T-cell (primary cell): ENCODE results near the gene BAG1. TPM values are rescaled to one million over a fixed set of nuclear protein-coding genes. Genes with fewer than 3 reads are reported as not detected.
A peak's percentile ranks its signal among the peaks of the same experiment; 100 is the strongest.

Experiments used
- ATAC-seq, 4 experiments: fragments of 200-7000 bp in 3 of 4; fragments of 150-1000 bp in 1 of 4; cut with Tn5 transposase; replicated peaks in 1 of 4; 1 replicate in 3 of 4; 2 replicates in 1 of 4; pipeline ENCODE4 v1.10.0; 2021; ENCODE audit warnings: moderate library complexity in 3 of 4, mild to moderate bottlenecking in 2 of 4, moderate number of reproducible peaks in 1 of 4
- CTCF ChIA-PET, 2 donors: fragments of 300-600 bp; sonication (Branson Sonifier 250); formaldehyde crosslinking; loops; one replicate each; lab custom pipeline; 2022; ENCODE audit warnings: antibody characterized with exemption in 2 of 2; lab: Charles Lee
- POLR2A ChIA-PET, 2 donors: fragments of 300-600 bp; sonication (Branson Sonifier 250); formaldehyde crosslinking; loops; one replicate each; lab custom pipeline; 2022; ENCODE audit warnings: antibody characterized with exemption in 2 of 2; lab: Charles Lee
- DNase-seq, 35 experiments: peaks; one replicate each; pipeline versions ENCODE4 v3.0.0 to v3.0.0-alpha.2; 2013 to 2023
- H3K27ac ChIP-seq: one replicate; pipeline ENCODE4 v1.5.1; 2013; ENCODE audit warnings: low read length
- H3K27me3 ChIP-seq, 2 experiments: replicated peaks in 1 of 2; 1 replicate in 1 of 2; 2 replicates in 1 of 2; pipeline versions ENCODE4 v1.6.1 to v1.7.0; 2013; ENCODE audit warnings: low read length in 1 of 2, mixed read lengths in 1 of 2; ENCODE audit not compliant: control insufficient read depth in 2 of 2, insufficient read depth in 2 of 2; ENCODE audit errors: extremely low read depth in 1 of 2
- H3K36me3 ChIP-seq, 2 donors: 1 replicate in 1 of 2; 2 replicates in 1 of 2; pipeline versions ENCODE4 v1.6.1 to v1.7.0; 2013; ENCODE audit warnings: low read length in 1 of 2; ENCODE audit not compliant: control insufficient read depth in 2 of 2, insufficient read depth in 1 of 2; ENCODE audit errors: extremely low read depth in 1 of 2
- H3K4me1 ChIP-seq, 2 experiments: 1 replicate in 1 of 2; 2 replicates in 1 of 2; pipeline versions ENCODE4 v1.6.1 to v1.7.0; 2013; ENCODE audit warnings: low read length in 2 of 2, mixed read lengths in 1 of 2; ENCODE audit not compliant: insufficient read depth in 2 of 2, control insufficient read depth in 1 of 2; ENCODE audit errors: extremely low read depth in 1 of 2
- H3K4me3 ChIP-seq, 2 donors: 1 replicate in 1 of 2; 2 replicates in 1 of 2; pipeline versions ENCODE4 v1.5.1 to v1.7.0; 2013; ENCODE audit warnings: mild to moderate bottlenecking in 2 of 2, low read length in 1 of 2, moderate library complexity in 1 of 2; ENCODE audit not compliant: control insufficient read depth in 1 of 2; ENCODE audit errors: extremely low read depth in 1 of 2
- H3K9me3 ChIP-seq: 2 replicates; pipeline ENCODE4 v1.7.0; 2013
- H3K27ac Mint-ChIP-seq, 2 donors: one replicate each; pipeline ENCODE4 v1.8.0; 2020 to 2021; ENCODE audit warnings: mild to moderate bottlenecking in 2 of 2, mixed read lengths in 2 of 2
- H3K27me3 Mint-ChIP-seq, 2 donors: one replicate each; pipeline ENCODE4 v1.8.0; 2021 to 2022; ENCODE audit warnings: mixed read lengths in 2 of 2
- H3K36me3 Mint-ChIP-seq: one replicate; pipeline ENCODE4 v1.8.0; 2021; ENCODE audit warnings: mixed read lengths
- H3K4me1 Mint-ChIP-seq, 3 donors: one replicate each; pipeline ENCODE4 v1.8.0; 2020 to 2022; ENCODE audit warnings: mixed read lengths in 3 of 3, mild to moderate bottlenecking in 1 of 3
- H3K4me3 Mint-ChIP-seq, 3 donors: one replicate each; pipeline ENCODE4 v1.8.0; 2020 to 2022; ENCODE audit warnings: mild to moderate bottlenecking in 3 of 3, mixed read lengths in 3 of 3, moderate library complexity in 3 of 3
- H3K9me3 Mint-ChIP-seq, 3 donors: one replicate each; pipeline ENCODE4 v1.8.0; 2020 to 2022; ENCODE audit warnings: mixed read lengths in 3 of 3
- WGBS: methylation state at CpG from one replicate; pipeline ENCODE4 v1.1.5; 2013; ENCODE audit warnings: missing lambda C conversion rate; ENCODE audit not compliant: insufficient coverage; 5-methylcytosine and 5-hydroxymethylcytosine counted together
- total RNA-seq, 35 experiments: library from RNA in 6 of 35; stranded (reverse) in 6 of 35; fragments of 120-200 nt in 1 of 35; gene quantifications; one replicate each; pipeline versions ENCODE4 v1.2.1 to v1.2.4 and lab custom pipeline; 2013 to 2026

BAG1 gene
- total RNA-seq, 5 donors from 2014 or later (not counting 1 experiment from before 2014, with no cell fraction given) = 59.4 to 69.9 (median 62.4) TPM

DNA sequence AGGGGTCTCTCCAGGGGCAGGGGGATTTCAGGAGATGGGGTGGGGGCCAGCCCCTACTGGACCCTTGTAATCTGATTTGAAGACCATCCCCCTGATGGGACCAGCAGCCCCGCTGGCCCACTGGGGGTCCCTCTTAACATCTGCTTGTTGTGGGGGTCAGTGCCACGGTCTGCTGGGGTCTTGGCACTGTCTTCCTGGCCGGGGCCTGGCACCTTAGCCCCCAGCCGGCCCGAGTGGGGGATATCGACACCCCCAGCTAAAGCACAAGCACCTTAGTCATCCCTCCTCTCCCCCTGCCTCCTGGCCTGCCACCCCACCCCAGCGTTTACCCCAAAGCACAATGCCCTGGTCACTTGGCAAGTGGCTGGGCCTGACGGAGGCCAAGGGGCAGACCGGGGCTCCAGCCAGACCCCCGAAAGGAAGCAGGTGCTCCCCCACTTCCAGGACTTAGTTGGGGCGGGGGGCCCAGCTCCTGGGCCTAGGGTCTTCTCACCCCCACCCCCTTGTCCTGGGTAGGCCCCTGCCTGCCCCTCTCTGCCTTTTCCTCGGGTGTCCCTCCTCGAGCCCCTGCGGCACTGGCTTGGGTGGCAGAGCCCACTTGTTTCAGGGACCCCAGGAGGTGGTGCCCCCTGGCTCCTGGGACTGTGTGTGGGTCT lies 24.4 kb upstream of the BAG1 start:
- Mint-ChIP-seq H3K27me3 (no peaks in the 10 kb centered on the region), H3K36me3 (peaks cover 23% of the 10 kb centered on the region), H3K4me3 (peak overlapping the region in 1 of 3 donors; percentile 84), H3K4me1 (peaks cover 30 to 52% (median 47%) of the 10 kb centered on the region in 3 donors), H3K9me3 (no peaks in the 10 kb centered on the region), H3K27ac (peak overlapping the region; percentile 79 to 100)
- ATAC-seq = no peak
- H3K27ac ChIP-seq = peak overlapping the region; percentile 100
- CTCF ChIA-PET = no interaction called here
- no peaks in the 10 kb centered on the region for H3K9me3 ChIP-seq
- POLR2A ChIA-PET = no interaction called here
- peaks cover 3 to 14% of the 10 kb centered on the region in 2 donors for H3K36me3 ChIP-seq
- H3K27me3 ChIP-seq = no peaks in the 10 kb centered on the region
- H3K4me3 ChIP-seq = peak overlapping the region in 1 of 2 donors; percentile 88
- H3K4me1 ChIP-seq = peaks cover 19 to 44% of the 10 kb centered on the region in 2 experiments
- peak in 6 of 35 experiments; percentile 2 to 16 (median 6) for DNase-seq
- WGBS = 81% methylated on average over 11 of the region's 14 CpGs

DNA sequence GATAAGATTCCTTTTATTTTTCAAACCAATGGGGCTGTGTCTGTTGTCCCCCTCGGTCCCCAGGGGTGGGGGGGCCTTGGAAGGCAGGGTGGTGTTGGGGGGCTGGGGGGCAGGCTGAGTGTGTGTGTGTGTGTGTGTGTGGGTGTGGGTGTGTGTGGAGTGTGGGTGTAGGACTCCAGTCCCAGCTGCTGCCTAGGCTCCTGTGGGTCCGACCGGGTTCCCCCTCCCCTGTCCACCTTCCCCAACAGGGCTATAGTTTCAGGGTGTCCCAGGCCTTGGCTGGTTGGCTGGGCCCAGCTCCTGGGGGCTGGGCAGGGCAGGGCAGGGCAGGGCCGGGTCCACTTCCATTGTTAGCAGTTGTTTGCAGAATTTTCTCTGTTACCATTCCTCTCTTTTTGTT lies 23.7 kb upstream of the BAG1 start:
- ChIA-PET POLR2A (interaction anchor here in 1 of 2 donors (0.6 kb wide), 1 partner anchor 262 kb away, joined by 3 read pairs; no protein-coding TSS in a partner anchor), CTCF (interaction anchor here in 1 of 2 donors (0.8 to 1.6 kb wide), 3 partner anchors 8 to 90 kb away, joined by 3 to 5 read pairs (median 3); no protein-coding TSS in a partner anchor)
- ATAC-seq (no peak), DNase-seq (no peak)
- Histone ChIP-seq H3K36me3 (peaks cover 3 to 12% of the 10 kb centered on the region in 2 donors), H3K27me3 (no peaks in the 10 kb centered on the region), H3K4me1 (peaks cover 19 to 44% of the 10 kb centered on the region in 2 experiments), H3K9me3 (no peaks in the 10 kb centered on the region), H3K4me3 (no peak overlapping the region), H3K27ac (peak overlapping the region; percentile 100)
- H3K27ac Mint-ChIP-seq = peak overlapping the region; percentile 68 to 79
- whole genome bisulfite sequencing = no CpG with 5 or more reads among the region's 4 CpGs
- H3K36me3 Mint-ChIP-seq = peaks cover 19% of the 10 kb centered on the region
- H3K4me1 Mint-ChIP-seq = peaks cover 24 to 45% (median 40%) of the 10 kb centered on the region in 3 donors
- no peaks in the 10 kb centered on the region for H3K9me3 Mint-ChIP-seq
- no peaks in the 10 kb centered on the region for H3K27me3 Mint-ChIP-seq
- peak overlapping the region in 2 of 3 donors; percentile 45 to 48 for H3K4me3 Mint-ChIP-seq

DNA sequence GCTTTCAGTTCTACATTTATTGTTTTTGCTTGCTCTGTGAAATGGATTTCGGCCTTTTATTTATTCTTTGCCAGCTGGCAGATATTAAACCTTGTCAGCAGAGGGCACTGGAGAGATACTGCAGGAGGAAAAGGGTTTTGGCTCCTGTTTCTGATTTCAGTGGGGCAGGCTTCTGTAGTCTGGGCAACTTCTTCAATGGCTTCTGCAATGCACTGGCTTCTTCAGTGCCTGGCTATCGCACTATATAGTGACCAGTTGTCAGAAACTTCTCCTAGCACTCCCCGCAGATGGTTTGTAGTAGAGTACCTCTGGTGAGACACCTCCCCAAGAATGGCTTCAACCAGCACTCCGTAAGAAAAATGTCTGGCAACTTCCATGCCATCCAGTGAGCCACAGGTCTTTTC lies 22.6 kb upstream of the BAG1 start:
- peaks cover 16% of the 10 kb centered on the region for H3K36me3 Mint-ChIP-seq
- POLR2A ChIA-PET = no interaction called here
- no peak overlapping the region for H3K4me3 Mint-ChIP-seq
- ATAC-seq (no peak), DNase-seq (peak in 30 of 35 experiments; percentile 17 to 80 (median 46))
- CTCF ChIA-PET = interaction anchor here (0.6 to 1.6 kb wide), 8 partner anchors 10 to 745 kb away, joined by 3 to 5 read pairs (median 3); partner anchors contain the start of gene NOL6 (in 1 of the 2)
- H3K27me3 ChIP-seq = no peaks in the 10 kb centered on the region
- peaks cover 13 to 33% (median 29%) of the 10 kb centered on the region in 3 donors for H3K4me1 Mint-ChIP-seq
- peaks cover 14 to 40% of the 10 kb centered on the region in 2 experiments for H3K4me1 ChIP-seq
- 70% methylated on average over 2 of the region's 4 CpGs for WGBS
- H3K27ac Mint-ChIP-seq = peak overlapping the region; percentile 76 to 78
- H3K27ac ChIP-seq = peak overlapping the region; percentile 43
- peaks cover 0 to 15% of the 10 kb centered on the region in 2 donors for H3K36me3 ChIP-seq
- H3K4me3 ChIP-seq = no peak overlapping the region
- no peaks in the 10 kb centered on the region for H3K27me3 Mint-ChIP-seq
- no peaks in the 10 kb centered on the region for H3K9me3 ChIP-seq
- no peaks in the 10 kb centered on the region for H3K9me3 Mint-ChIP-seq

DNA sequence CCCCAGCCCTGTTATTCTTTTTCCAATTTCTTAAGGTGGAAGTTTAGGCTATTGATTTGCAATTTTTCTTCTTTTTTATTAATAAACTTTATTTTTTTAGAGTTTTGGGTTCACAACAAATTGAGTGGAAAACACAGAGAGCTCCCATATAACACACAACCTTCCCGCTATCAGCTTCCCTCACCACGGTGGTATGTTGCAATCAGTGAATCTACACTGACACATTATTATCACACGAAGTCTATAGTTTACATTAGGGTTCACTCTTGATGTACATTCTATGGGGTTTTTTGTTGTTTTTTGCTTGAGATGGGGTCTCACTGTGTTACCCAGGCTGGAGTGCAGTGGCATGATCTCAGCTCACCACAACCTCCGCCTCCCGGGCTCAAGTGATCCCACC lies 21.0 kb upstream of the BAG1 start:
- WGBS = no CpG with 5 or more reads among the region's 5 CpGs
- no peak overlapping the region for H3K27ac Mint-ChIP-seq
- CTCF ChIA-PET = interaction anchor here (0.6 to 1.2 kb wide), 3 partner anchors 11 to 32 kb away, joined by 4 to 7 read pairs (median 5); no protein-coding TSS in a partner anchor

DNA sequence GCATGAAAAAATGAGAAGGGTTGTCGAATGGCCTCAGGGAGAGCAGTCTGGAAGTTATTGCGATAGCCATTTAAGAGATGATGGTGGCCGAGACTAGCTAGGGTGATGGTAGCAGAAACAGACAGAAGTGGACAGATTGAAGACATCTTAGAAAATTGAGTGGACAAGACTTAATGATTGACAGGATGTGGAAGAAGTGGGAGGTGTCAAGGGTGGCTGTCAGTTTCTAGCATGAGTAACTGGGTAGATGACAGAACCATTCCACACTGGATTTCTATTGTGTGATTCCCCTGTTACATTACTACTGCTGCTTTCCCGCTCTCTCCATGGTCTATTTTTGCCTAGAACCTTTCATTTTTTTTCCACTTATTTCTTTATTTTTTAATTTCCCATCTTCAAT lies 13.0 kb upstream of the BAG1 start:
- Mint-ChIP-seq H3K4me1 (peaks cover 3 to 10% (median 7%) of the 10 kb centered on the region in 3 donors), H3K9me3 (no peaks in the 10 kb centered on the region), H3K36me3 (peaks cover 59% of the 10 kb centered on the region), H3K27me3 (no peaks in the 10 kb centered on the region), H3K4me3 (no peak overlapping the region), H3K27ac (peak overlapping the region in 1 of 2 donors; percentile 25)
- no peaks in the 10 kb centered on the region for H3K4me1 ChIP-seq
- CTCF ChIA-PET = no interaction called here
- H3K4me3 ChIP-seq = no peak overlapping the region
- H3K27me3 ChIP-seq = no peaks in the 10 kb centered on the region
- ATAC-seq (no peak), DNase-seq (no peak)
- H3K36me3 ChIP-seq = peaks cover 6 to 78% of the 10 kb centered on the region in 2 donors
- WGBS = 96% methylated on average over 4 of the region's 4 CpGs
- H3K27ac ChIP-seq = no peak overlapping the region
- POLR2A ChIA-PET = no interaction called here
- no peaks in the 10 kb centered on the region for H3K9me3 ChIP-seq

More for the DNA sequence above, 21.0 kb upstream of the BAG1 start:
- no peak overlapping the region for H3K27ac ChIP-seq
- DNase-seq (no peak), ATAC-seq (no peak)
- POLR2A ChIA-PET = interaction anchor here (0.7 kb wide), 2 partner anchors 19 to 1663 kb away, joined by 3 to 4 read pairs; no protein-coding TSS in a partner anchor
- Mint-ChIP-seq H3K4me3 (no peak overlapping the region), H3K27me3 (no peaks in the 10 kb centered on the region), H3K9me3 (no peaks in the 10 kb centered on the region), H3K36me3 (peaks cover 21% of the 10 kb centered on the region), H3K4me1 (peaks cover 0 to 19% (median 17%) of the 10 kb centered on the region in 3 donors)
- H3K9me3 ChIP-seq = no peaks in the 10 kb centered on the region
- peaks cover 3 to 17% of the 10 kb centered on the region in 2 donors for H3K36me3 ChIP-seq
- no peak overlapping the region for H3K4me3 ChIP-seq
- peaks cover 5 to 24% of the 10 kb centered on the region in 2 experiments for H3K4me1 ChIP-seq
- no peaks in the 10 kb centered on the region for H3K27me3 ChIP-seq

DNA sequence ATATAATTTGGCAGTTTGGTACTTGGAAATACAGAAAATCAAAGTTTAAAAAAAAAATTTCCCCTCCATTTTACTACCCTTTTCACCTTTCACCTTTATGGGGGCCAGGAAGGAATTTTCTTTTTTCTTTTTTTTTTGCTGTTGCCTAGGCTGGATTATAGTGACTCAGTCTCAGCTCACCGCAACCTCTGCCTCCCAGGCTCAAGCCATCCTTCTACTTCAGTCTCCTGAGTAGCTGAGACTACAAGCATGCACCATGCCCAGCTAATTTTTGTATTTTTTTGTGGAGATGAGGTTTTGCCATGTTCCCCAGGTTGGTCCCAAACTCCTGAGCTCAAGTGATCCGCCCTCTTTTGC lies 9.4 kb upstream of the BAG1 start:
- POLR2A ChIA-PET = interaction anchor here in 1 of 2 donors (1.1 kb wide), 1 partner anchor 9 kb away, joined by 4 read pairs; no protein-coding TSS in a partner anchor
- H3K36me3 ChIP-seq = peaks cover 5 to 86% of the 10 kb centered on the region in 2 donors
- no peak for ATAC-seq
- H3K9me3 ChIP-seq = no peaks in the 10 kb centered on the region
- H3K4me1 Mint-ChIP-seq = peaks cover 6 to 14% (median 7%) of the 10 kb centered on the region in 3 donors
- H3K4me1 ChIP-seq = no peaks in the 10 kb centered on the region
- DNase-seq = no peak
- H3K27me3 Mint-ChIP-seq = no peaks in the 10 kb centered on the region
- peak overlapping the region in 1 of 2 donors; percentile 5 for H3K27ac Mint-ChIP-seq
- peaks cover 65% of the 10 kb centered on the region for H3K36me3 Mint-ChIP-seq
- H3K27ac ChIP-seq = no peak overlapping the region
- no peaks in the 10 kb centered on the region for H3K9me3 Mint-ChIP-seq
- WGBS = no CpG with 5 or more reads among the region's 2 CpGs
- H3K4me3 Mint-ChIP-seq = no peak overlapping the region
- CTCF ChIA-PET = interaction anchor here (0.6 to 0.8 kb wide), 2 partner anchors 12 to 25 kb away, joined by 3 read pairs; no protein-coding TSS in a partner anchor
- H3K4me3 ChIP-seq = no peak overlapping the region
- no peaks in the 10 kb centered on the region for H3K27me3 ChIP-seq
